K562 (cell line): Measurements from ENCODE around the gene SPATA21. TPM values are rescaled to one million over a fixed set of nuclear protein-coding genes. Genes with fewer than 3 reads are reported as not detected.

Experiments
- ATAC-seq: fragments of 200-7000 bp; cut with Tn5 transposase; 3 replicates; pipeline ENCODE4 v1.9.1; 2020; ENCODE audit warnings: moderate library complexity
- BruUV-seq: library from RNA; stranded (reverse); fragments of 400-500 nt; replicated peaks from 2 replicates; lab custom pipeline; 2021; lab: Mats Ljungman, UMichigan
- CTCF ChIA-PET: fragments of 300-600 bp; formaldehyde crosslinking; extraction: SDS; loops from one replicate; lab custom pipeline; 2021; ENCODE audit warnings: low intra/inter-chr PET ratio; lab: Yijun Ruan, JAX
- POLR2A ChIA-PET: fragments of 300-600, 350-650 bp; sonication (Branson Sonifier 250); formaldehyde crosslinking; extraction: SDS; loops from one replicate; lab custom pipeline; 2021; ENCODE audit warnings: antibody characterized with exemption, inconsistent platforms; lab: Yijun Ruan, JAX
- DNase-seq, 4 experiments: peaks; one replicate each; pipeline versions ENCODE4 v3.0.0 to v3.0.0-alpha.2; 2011 to 2018; ENCODE audit warnings: low spot score in 3 of 4, mixed read lengths in 3 of 4; ENCODE audit errors: extremely low read depth in 1 of 4
- FAIRE-seq: peaks from 2 replicates; lab custom pipeline; 2011; peaks lifted over from hg19 to GRCh38; lab: Jason Lieb, UNC
- H2AFZ ChIP-seq: 2 replicates; pipeline ENCODE4 v1.6.0; 2011; ENCODE audit warnings: low read depth, low read length, control low read depth, inconsistent platforms
- H3K27ac ChIP-seq: fragments of 200-600 bp; 3 replicates; pipeline ENCODE4 v1.8.0; 2011; ENCODE audit warnings: low read depth, mild to moderate bottlenecking, control low read depth, inconsistent platforms, low read length, moderate library complexity, mixed read lengths; ENCODE audit errors: extremely low read depth
- H3K27me3 ChIP-seq, 2 experiments: fragments of 300-600 bp in 1 of 2; 2 replicates in 1 of 2; 3 replicates in 1 of 2; pipeline versions ENCODE4 v1.6.0 to v1.8.0; 2011; ENCODE audit warnings: inconsistent platforms in 2 of 2, low read length in 2 of 2, mild to moderate bottlenecking in 1 of 2, mixed read lengths in 1 of 2, moderate library complexity in 1 of 2; ENCODE audit not compliant: control insufficient read depth in 2 of 2, insufficient read depth in 2 of 2
- H3K36me3 ChIP-seq: fragments of 300-600 bp; 3 replicates; pipeline ENCODE4 v1.8.0; 2011; ENCODE audit warnings: mild to moderate bottlenecking, low read length, inconsistent platforms; ENCODE audit not compliant: control insufficient read depth, insufficient read depth
- H3K4me1 ChIP-seq, 2 experiments: fragments of 200-600 bp in 1 of 2; replicated peaks in 1 of 2; 2 replicates in 1 of 2; 3 replicates in 1 of 2; pipeline versions ENCODE4 v1.5.1 to v1.8.0; 2011; ENCODE audit warnings: inconsistent platforms in 2 of 2, low read length in 2 of 2, mild to moderate bottlenecking in 1 of 2, mixed read lengths in 1 of 2, moderate library complexity in 1 of 2; ENCODE audit not compliant: control insufficient read depth in 2 of 2, insufficient read depth in 2 of 2
- H3K4me2 ChIP-seq: 2 replicates; pipeline ENCODE4 v1.6.1; 2011; ENCODE audit warnings: low read length, control low read depth, inconsistent platforms, mixed read lengths; ENCODE audit not compliant: insufficient read depth
- H3K4me3 ChIP-seq: fragments of 200-600 bp; sonication (generic), shearing (Covaris generic); 2 replicates; pipeline ENCODE4 v1.5.1; 2016; ENCODE audit warnings: control low read depth, inconsistent platforms
- H3K79me2 ChIP-seq: fragments of 200-600 bp; 3 replicates; pipeline ENCODE4 v1.8.0; 2011; ENCODE audit warnings: low read length, inconsistent platforms; ENCODE audit not compliant: control insufficient read depth, insufficient read depth
- H3K9ac ChIP-seq, 2 experiments: 2 replicates each; pipeline versions ENCODE4 v1.6.0 to v1.6.1; 2011; ENCODE audit warnings: low read depth in 2 of 2, low read length in 2 of 2, control low read depth in 1 of 2, inconsistent platforms in 1 of 2, mild to moderate bottlenecking in 1 of 2, mixed read lengths in 1 of 2; ENCODE audit not compliant: insufficient read depth in 1 of 2
- H3K9me1 ChIP-seq: one replicate; pipeline ENCODE4 v1.6.0; 2011; ENCODE audit warnings: inconsistent platforms, mild to moderate bottlenecking, low read length, moderate library complexity; ENCODE audit not compliant: control insufficient read depth, insufficient read depth
- H3K9me3 ChIP-seq: replicated peaks from 2 replicates; pipeline ENCODE4 v1.5.1; 2011; ENCODE audit warnings: low read depth, low read length, inconsistent platforms; ENCODE audit not compliant: control insufficient read depth, insufficient read depth
- H4K20me1 ChIP-seq: replicated peaks from 2 replicates; pipeline ENCODE4 v1.6.1; 2011; ENCODE audit warnings: low read length, inconsistent platforms, mixed read lengths; ENCODE audit not compliant: control insufficient read depth, insufficient read depth
- ATF4 ChIP-seq: fragments of 450-650 bp; formaldehyde crosslinking; IDR thresholded peaks from 2 replicates; pipeline ENCODE4 v1.4.0; 2022; ENCODE audit warnings: mild to moderate bottlenecking, moderate library complexity
- CBX3 ChIP-seq, 2 experiments: IDR thresholded peaks; 1 replicate in 1 of 2; 2 replicates in 1 of 2; pipeline ENCODE4 v1.6.1; 2012; ENCODE audit warnings: inconsistent platforms in 2 of 2, low read length in 2 of 2, borderline replicate concordance in 1 of 2, control low read depth in 1 of 2
- CREB3 ChIP-seq: fragments of 450-650 bp; conservative IDR thresholded peaks from 2 replicates; pipeline ENCODE4 v1.6.1; 2016; ENCODE audit warnings: missing genetic modification characterization, low read depth, mild to moderate bottlenecking, missing compliant biosample characterization, moderate library complexity
- EP400 ChIP-seq: fragments of 450-650 bp; IDR thresholded peaks from 2 replicates; pipeline ENCODE4 v1.6.1; 2017; ENCODE audit warnings: antibody characterized with exemption, mild to moderate bottlenecking, moderate library complexity
- FOXK2 ChIP-seq, 2 experiments: fragments of 450-650 bp; IDR thresholded peaks in 1 of 2; conservative IDR thresholded peaks in 1 of 2; 2 replicates each; pipeline ENCODE4 v1.6.1; 2016; ENCODE audit warnings: low read depth in 2 of 2, mild to moderate bottlenecking in 1 of 2
- MYNN ChIP-seq, 2 experiments: sonication (generic); formaldehyde crosslinking in 1 of 2; IDR thresholded peaks; 2 replicates each; pipeline versions ENCODE4 v1.5.0 to v1.6.1; 2016 to 2020; ENCODE audit warnings: antibody characterized with exemption in 1 of 2, missing genetic modification reagents in 1 of 2
- NFRKB ChIP-seq: fragments of 450-650 bp; IDR thresholded peaks from 2 replicates; pipeline ENCODE4 v1.6.1; 2016; ENCODE audit warnings: low read depth
- PHF8 ChIP-seq: fragments of 200-600 bp; sonication (generic); IDR thresholded peaks from 2 replicates; pipeline ENCODE4 v1.6.1; 2012; ENCODE audit warnings: mixed run types, mild to moderate bottlenecking, inconsistent platforms, low read length, moderate library complexity, borderline replicate concordance
- SP1 ChIP-seq: sonication (generic); formaldehyde crosslinking; IDR thresholded peaks from 2 replicates; pipeline ENCODE4 v1.8.1; 2022; ENCODE audit warnings: mild to moderate bottlenecking, missing genetic modification reagents
- STAG1 ChIP-seq: sonication (generic); formaldehyde crosslinking; IDR thresholded peaks from 2 replicates; pipeline ENCODE4 v1.5.0; 2020; ENCODE audit warnings: missing genetic modification reagents, borderline replicate concordance
- ZNF79 ChIP-seq: fragments of 250-450 bp; sonication (Bioruptor Pico); IDR thresholded peaks from 2 replicates; pipeline ENCODE4 v1.4.0; 2020; ENCODE audit warnings: low read depth, mild to moderate bottlenecking, moderate library complexity
- WGBS: fragments of 100-300 bp; shearing (Covaris generic); methylation state at CpG from one replicate; pipeline ENCODE4 v1.1.6; 2016; ENCODE audit warnings: low coverage, mixed read lengths; ENCODE audit not compliant: insufficient coverage; ENCODE audit errors: missing lambda C conversion rate; 5-methylcytosine and 5-hydroxymethylcytosine counted together
- in situ Hi-C: fragments of 300-500 bp; cut with MboI; formaldehyde crosslinking; loops from 4 replicates; pipeline ENCODE4 v1.15.0; 2018; ENCODE audit warnings: inconsistent platforms, mixed read lengths
- intact Hi-C: fragments of 100-400 bp; cut with micrococcal nuclease; formaldehyde crosslinking; loops from 2 replicates; pipeline ENCODE4 v1.14.2; 2022
- polyA plus RNA-seq, 8 experiments: library from polyadenylated mRNA; depleted of rRNA in 4 of 8; stranded (reverse) in 5 of 8; unstranded in 3 of 8; fragments of >200 nt; fragmentation: Nextera tagmentation in 2 of 8; fragmentation: Illumina TruSeq in 1 of 8; extraction: Ambion mirVana in 2 of 8; extraction: Trizol in 1 of 8; gene quantifications; 2 replicates each; pipeline versions ENCODE4 v1.2.1 to v1.2.3, GENCODE V29; 2011 to 2014; ENCODE audit warnings: inconsistent platforms in 1 of 8, missing spikeins in 1 of 8
- total RNA-seq, 7 experiments: library from RNA; depleted of rRNA in 6 of 7; stranded (reverse); fragments of >200 nt in 6 of 7; fragmentation: Illumina TruSeq in 2 of 7; extraction: Trizol in 2 of 7; gene quantifications; 2 replicates each; pipeline versions ENCODE4 v1.2.1 to v1.2.3, GENCODE V29; 2011 to 2021; ENCODE audit warnings: low replicate concordance in 1 of 7
- TF ChIP-seq, protein P1 (sequence below): fragments of 250-450 bp; sonication (Bioruptor Pico); IDR thresholded peaks from 2 replicates; pipeline ENCODE4 v1.5.0; 2020; ENCODE audit warnings: mild to moderate bottlenecking

Gene SPATA21
- total and polyA plus RNA-seq, 9 of the 15 experiments (the other 6 are each of a cell fraction or from before 2014, with no cell fraction given), result 0.10 to 0.36 (median 0.13) TPM; not detected in 3

GRCh38 chr1:16440470-16441281 lies 3.5 kb upstream of the SPATA21 start, which contains the start of gene NECAP2:
Gene NECAP2 (plus strand): TSS chr1:16440724. CDS start chr1:16440762, 38 bp downstream.
- POLR2A ChIA-PET, result interaction anchor here (0.5 to 3.0 kb wide), 14 partner anchors 10 to 879 kb away, joined by 3 to 15 read pairs (median 3); no protein-coding TSS in a partner anchor
- peak; percentile 91 for FAIRE-seq
- TF ChIP-seq CBX3 (IDR thresholded peaks at IDR 0.05; ENCODE audit: borderline replicate concordance in 1 of 2, low read length in 2 of 2) (peak in 1 of 2 experiments; percentile 78; a peak in 1 of 3 replicates), ZNF79 (CRISPR knock-in tag) (no peak), EP400 (peak; percentile 96), PHF8 (peak; percentile 95), NFRKB (no peak; the same call in none of the 2 replicates), FOXK2 (conservative IDR thresholded peaks at IDR 0.05 in 1 of 2, IDR thresholded peaks at IDR 0.05 in 1 of 2; ENCODE audit: low read depth in 2 of 2) (peak; percentile 56 to 72; a peak in 2 of 4 replicates), SP1 (CRISPR knock-in tag) (peak; percentile 85), CREB3 (tag) (no peak), MYNN (IDR thresholded peaks at IDR 0.05) (peak; percentile 56; the same call in 1 of the 2 replicates), MYNN (CRISPR knock-in tag; IDR thresholded peaks at IDR 0.05) (no peak), ATF4 (CRISPR knock-in tag) (no peak), STAG1 (CRISPR knock-in tag) (peak; percentile 55; the same call in 1 of the 2 replicates)
- TF ChIP-seq, protein P1, sequence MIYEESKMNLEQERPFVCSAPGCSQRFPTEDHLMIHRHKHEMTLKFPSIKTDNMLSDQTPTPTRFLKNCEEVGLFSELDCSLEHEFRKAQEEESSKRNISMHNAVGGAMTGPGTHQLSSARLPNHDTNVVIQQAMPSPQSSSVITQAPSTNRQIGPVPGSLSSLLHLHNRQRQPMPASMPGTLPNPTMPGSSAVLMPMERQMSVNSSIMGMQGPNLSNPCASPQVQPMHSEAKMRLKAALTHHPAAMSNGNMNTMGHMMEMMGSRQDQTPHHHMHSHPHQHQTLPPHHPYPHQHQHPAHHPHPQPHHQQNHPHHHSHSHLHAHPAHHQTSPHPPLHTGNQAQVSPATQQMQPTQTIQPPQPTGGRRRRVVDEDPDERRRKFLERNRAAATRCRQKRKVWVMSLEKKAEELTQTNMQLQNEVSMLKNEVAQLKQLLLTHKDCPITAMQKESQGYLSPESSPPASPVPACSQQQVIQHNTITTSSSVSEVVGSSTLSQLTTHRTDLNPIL (CRISPR knock-in tag), result no peak

More at GRCh38 chr1:16440470-16441281, 3.5 kb upstream of the SPATA21 start, which contains the start of gene NECAP2:
- Histone ChIP-seq H3K27me3 (no peaks in the 10 kb centered on the region), H3K36me3 (peaks cover 37% of the 10 kb centered on the region), H4K20me1 (no peaks in the 10 kb centered on the region; the same call in 1 of the 2 replicates), H3K79me2 (peaks cover 49% of the 10 kb centered on the region), H3K4me2 (peak within 1 kb of the TSS; percentile 89), H2AFZ (peak within 1 kb of the TSS; percentile 99), H3K4me3 (peak within 1 kb of the TSS; percentile 95), H3K9ac (peak within 1 kb of the TSS; percentile 92 to 98), H3K4me1 (peaks cover 37 to 45% of the 10 kb centered on the region in 2 experiments), H3K27ac (peak within 1 kb of the TSS; percentile 77), H3K9me1 (peaks cover 3% of the 10 kb centered on the region), H3K9me3 (no peaks in the 10 kb centered on the region)
- in situ Hi-C loops (loop anchor here (25.0 kb wide), 1 partner anchor 422 kb away; no protein-coding TSS in a partner anchor), intact Hi-C loops (loop anchor here (1.0 to 5.0 kb wide), 4 partner anchors 56 to 512 kb away; partner anchors contain the start of genes NBPF1 and SZRD1)
- CTCF ChIA-PET, result interaction anchor here (0.8 kb wide), 1 partner anchor 361 kb away, joined by 3 read pairs; no protein-coding TSS in a partner anchor
- BruUV-seq, result TSS peak; percentile 67
- ATAC-seq (peak; percentile 85), DNase-seq (peak; percentile 93 to 98 (median 94))
- WGBS, result under 1% methylated on average over 65 of the region's 68 CpGs
